HG03060 (cell line): ENCODE data around the gene IKZF1.

Source experiments
- ATAC-seq: cut with Tn5 transposase; IDR thresholded peaks from one replicate; pipeline ENCODE4 v1.9.1; 2021; ENCODE audit warnings: low read depth, moderate number of reproducible peaks; ENCODE audit not compliant: unreplicated experiment

The IKZF1 gene

DNA sequence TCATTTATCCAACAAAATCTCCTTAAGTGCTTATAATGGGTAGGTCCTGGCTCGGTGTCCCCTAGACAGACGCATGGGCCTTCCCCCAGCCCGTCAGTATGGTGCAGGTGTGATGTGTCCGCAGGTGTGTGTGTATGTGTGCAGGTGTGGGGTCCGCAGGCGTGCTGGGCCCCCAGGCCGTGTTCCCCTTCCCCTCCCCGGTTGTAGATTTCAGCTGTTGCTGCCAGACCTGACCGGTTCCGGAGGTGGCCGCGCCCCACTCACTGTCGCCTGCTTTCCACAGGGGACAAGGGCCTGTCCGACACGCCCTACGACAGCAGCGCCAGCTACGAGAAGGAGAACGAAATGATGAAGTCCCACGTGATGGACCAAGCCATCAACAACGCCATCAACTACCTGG lies 95.1 kb downstream of the IKZF1 start:
- no peak for ATAC-seq

DNA sequence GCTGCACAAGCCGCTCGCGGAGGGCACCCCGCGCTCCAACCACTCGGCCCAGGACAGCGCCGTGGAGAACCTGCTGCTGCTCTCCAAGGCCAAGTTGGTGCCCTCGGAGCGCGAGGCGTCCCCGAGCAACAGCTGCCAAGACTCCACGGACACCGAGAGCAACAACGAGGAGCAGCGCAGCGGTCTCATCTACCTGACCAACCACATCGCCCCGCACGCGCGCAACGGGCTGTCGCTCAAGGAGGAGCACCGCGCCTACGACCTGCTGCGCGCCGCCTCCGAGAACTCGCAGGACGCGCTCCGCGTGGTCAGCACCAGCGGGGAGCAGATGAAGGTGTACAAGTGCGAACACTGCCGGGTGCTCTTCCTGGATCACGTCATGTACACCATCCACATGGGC lies 95.6 kb downstream of the IKZF1 start:
- ATAC-seq, result no peak

DNA sequence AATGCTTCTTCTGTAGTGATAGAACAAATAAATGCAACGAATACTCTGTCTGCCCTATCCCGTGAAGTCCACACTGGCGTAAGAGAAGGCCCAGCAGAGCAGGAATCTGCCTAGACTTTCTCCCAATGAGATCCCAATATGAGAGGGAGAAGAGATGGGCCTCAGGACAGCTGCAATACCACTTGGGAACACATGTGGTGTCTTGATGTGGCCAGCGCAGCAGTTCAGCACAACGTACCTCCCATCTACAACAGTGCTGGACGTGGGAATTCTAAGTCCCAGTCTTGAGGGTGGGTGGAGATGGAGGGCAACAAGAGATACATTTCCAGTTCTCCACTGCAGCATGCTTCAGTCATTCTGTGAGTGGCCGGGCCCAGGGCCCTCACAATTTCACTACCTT lies 99.9 kb downstream of the IKZF1 start:
- no peak for ATAC-seq

DNA sequence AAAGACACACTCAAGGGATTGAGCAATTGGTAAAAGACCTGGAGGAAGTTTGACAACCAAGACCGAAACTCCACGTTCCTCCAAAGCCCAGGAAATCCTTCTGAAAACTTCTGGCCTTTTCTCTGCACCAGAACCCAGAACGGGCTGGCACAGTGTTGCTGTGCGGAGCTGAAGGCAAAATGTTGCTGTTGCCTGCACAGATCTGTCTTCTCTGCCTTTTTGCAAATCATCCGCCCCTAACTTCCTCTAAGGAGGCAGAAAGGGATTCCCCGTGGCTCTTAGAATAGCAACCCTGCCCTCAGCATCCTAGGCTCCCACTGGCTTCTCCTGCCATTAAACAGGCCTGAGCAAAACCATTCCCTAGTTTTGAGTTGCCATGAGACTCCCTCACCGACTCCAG lies 100.7 kb downstream of the IKZF1 start:
- no peak for ATAC-seq

DNA sequence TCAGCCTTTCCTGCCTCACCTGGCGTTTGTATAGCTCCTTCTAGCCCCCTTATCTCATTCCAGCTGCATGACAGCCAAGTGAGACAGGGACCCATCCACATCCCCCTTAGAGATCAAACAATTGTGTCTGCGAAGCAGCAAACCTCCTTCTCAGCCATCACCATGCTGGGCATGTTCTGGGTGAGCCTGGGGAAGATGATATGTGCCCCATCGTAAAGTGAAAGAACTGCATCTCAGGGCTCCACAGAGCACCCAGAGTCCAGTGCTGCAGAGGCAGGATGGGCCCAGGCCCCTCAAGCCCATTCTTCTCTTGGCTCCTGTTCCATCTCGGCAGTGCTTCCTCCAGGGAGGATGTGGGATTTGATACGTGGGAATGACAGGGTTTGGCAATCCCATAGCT lies 102.4 kb downstream of the IKZF1 start:
- ATAC-seq, result no peak

DNA sequence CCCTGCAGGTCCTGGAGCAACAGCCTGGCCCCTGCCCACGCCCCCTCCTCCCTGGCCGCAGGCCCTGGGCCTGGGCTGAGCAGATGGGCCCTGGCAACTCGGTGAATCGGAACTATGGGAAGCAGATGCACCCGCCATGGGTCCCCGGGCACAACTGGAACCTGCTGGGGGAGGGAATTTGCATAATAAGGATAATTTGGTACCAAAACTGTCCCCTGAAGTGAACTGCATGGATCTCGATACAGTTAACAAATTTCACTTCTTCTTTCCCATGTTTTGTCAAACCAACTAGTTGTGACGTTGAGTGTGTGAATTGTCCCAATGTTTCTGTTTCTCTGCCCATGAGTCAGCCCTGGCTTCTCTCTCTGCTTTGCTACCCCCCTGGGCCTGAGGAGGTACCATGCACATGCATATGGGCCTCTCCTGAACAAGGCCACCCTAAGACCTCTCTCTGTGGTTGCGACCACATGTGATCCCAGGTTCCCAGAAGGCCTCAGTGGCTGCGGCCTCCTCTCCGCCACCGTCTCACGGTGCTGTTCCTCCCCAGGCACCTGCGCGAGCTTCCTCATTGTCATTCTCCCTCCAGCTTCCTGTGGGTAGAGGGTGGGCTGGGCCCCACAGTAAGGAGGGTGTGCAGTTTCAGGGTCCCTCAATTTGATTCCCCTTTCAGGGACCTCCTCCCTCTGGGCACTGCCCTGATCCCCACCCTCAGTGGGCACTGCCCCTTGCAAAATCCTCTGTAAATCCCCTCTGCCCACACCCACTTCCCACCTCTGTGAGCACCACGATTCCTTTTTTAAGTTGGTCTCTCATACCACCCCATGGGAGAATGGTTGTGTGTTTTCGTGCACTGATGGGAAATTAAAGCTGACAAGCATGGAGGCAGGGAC lies 105.6 kb downstream of the IKZF1 start:
- peak; percentile 51 for ATAC-seq

DNA sequence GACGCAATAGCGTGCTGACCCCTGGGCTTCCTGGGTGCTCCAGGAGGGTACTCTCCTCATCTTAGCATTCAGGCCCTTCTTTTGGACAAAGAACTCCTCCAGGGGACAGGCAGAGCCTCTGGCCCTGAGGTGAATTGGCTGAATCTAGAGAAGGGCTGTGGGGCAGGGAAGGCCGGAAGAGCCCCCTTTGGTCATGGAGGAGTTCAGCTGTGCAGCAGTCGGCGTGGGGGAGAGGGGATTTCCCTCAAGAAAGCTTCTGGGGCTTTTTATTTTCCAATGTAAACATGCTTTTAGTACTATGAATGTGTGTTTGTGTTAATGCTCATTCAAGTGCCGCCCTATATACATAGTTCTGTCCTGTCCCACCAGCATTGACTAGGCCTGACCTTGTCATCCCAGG lies 106.8 kb downstream of the IKZF1 start:
- ATAC-seq, result no peak

DNA sequence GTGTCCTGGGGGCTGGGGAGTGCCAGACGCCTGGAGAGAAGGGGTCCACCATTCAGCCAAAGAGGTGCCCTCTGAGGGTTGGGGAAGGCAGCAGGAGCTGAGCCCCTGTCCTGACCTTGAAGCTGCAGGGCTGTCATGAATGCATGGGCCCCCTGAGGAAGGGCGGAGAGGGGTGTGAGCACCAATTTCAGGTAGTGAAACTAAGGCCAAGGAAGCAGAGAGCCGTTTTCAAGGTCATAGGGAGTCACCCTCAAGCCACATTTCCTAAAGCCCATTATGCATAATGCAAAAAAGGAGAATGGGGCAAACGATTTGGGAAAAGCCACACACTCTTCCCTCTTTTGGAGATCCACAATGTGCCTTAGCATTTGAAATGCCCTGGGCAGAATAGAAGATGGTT lies 108.5 kb downstream of the IKZF1 start:
- ATAC-seq, result no peak

DNA sequence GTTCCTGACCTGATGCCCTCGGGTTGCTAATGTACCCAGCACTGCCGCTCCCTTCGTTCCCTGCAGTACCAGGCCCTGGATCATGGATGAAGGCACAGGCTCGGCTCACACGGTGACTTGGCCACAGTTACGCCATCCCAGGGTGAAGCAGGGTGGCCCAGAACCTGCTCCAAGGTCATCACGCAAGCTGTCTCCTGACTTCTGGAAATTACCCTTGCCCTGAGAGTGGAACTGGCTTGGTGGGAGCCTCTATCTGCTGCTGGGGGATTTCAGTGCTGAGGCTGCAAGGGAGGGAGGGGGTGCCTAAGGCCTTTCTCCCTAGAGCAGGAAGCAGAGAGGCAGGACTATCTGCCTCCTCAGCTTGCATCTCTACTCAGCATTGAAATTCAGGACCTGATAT lies 109.0 kb downstream of the IKZF1 start:
- ATAC-seq, result no peak

DNA sequence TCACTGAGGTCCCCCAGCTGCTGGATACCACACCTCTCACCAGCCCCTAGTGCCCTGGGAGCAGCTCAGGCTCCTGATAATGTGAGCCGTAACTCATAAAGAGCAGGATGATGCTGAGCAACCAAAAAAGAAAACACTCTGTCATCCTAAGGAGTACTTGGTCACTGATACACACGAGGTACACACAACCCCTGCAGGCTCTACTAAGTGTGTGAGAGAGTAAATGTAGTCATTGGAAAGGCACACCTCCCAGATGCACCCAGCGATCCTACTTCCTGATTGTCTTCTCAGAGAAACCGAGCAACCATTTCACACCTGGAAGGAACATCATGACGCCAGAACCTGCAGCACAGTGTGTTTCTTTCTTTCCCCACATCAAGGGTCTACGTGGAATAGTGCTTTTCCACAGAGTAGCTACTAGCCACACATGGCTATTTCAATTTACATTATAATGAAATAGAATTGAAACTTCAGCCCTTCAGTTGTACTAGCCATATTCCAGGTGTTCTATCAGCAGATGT lies 111.4 kb downstream of the IKZF1 start:
- no peak for ATAC-seq

DNA sequence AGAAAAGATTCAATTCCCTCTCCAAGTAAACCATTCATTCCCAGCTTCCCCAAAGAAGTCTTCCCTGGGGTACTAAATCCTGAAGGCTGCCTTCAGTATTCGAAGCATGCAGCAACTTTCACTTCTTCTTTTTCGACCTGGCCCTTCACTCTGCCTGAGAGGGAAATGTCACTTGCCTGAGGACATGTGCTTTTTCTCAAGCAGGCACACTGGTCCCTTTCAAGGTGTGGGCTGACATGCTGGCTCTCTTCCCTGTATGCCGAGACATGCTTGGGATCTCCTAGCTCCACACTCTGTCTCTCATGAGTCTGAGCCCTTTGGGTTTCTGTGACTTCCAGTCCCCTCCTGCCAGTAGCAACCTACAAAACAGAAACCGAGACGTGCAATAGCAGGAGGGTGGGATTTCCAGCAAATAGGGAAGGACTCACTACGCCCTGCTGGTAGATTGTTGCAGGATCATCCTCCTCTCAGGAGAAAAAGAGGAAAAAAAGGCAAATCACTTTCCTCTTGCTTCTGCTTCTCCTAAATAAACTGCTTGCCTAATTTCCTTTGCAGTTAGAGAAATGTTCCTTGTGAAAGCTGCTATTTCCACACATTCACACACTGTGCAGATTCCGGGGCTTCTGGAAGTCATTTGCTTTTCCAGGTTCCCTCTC lies 112.1 kb downstream of the IKZF1 start:
- ATAC-seq, result peak; percentile 64

DNA sequence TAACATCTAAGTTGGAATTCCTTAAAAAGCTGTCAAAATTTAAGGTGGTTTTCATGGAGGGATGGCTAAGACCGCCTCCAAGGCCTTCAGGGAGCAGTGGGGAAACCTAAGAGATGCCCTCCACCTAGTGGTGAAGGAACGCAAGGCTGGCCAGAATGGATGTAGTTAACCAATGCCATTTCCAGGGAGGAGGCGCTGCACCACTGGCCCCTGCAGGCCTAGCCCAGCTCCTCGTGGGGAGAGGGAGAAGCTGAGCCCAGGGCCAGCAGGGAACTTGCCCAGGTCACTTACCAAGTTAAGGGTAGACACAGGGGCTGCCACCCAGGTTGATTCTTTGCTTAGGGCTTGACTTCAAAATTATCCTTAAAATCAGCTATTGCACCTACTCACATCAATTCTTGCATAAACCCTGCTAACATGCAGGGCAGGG lies 113.6 kb downstream of the IKZF1 start:
- peak; percentile 76 for ATAC-seq

DNA sequence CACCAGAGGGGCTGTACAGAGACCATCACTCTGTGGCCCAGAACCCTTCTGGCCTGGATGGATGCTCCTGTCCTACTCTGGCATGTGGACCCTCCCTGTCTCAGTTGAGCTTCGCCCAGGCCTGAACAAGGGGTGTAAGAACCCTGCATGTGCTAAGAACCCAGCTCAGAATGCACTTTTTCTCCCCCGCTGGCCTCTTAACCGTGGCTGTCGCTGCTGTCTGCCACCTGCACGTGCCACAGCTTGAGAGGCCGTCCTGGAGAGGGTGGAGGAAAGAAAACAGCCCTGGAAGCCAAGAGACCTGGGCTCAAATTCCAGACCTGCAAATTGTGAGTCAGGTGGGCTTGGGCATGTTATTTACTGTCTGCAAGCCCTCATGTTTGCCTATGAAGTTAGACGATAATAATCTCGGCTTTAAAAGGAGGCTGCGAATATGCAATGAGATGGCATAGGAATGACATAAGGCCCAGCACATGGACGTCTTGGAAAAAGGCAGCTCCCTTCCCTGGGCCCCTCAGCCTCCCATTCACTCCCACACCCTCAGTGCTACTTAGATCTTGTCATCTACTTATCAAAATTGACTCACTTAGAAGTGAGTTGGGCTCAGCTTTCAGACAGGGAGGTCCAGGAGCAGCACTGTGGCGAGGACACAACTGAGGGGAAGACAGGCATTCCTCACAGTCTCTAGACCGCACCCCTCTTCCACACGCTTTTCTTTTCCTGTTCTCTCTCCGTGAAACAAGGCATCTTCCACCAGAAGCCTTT lies 114.2 kb downstream of the IKZF1 start:
- no peak for ATAC-seq

DNA sequence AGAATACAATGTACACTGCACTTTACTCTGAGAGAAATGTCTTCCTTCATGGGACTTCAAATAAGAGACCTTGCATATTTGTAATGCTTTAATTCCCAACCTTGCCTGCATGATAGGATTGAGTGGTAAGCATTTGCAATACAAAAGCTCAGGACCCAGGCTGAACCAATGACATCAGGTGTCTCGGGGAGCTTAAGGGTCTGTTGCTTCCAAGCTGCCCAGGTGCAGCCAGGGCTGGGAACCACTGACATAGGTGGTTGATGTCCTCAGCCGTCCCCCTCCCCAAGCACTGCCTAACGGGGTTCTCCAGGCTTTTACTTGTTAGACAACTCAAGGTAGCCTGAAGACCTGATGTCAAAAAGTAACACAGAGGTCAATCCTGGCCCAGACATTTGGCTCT lies 116.5 kb downstream of the IKZF1 start:
- ATAC-seq, result no peak

DNA sequence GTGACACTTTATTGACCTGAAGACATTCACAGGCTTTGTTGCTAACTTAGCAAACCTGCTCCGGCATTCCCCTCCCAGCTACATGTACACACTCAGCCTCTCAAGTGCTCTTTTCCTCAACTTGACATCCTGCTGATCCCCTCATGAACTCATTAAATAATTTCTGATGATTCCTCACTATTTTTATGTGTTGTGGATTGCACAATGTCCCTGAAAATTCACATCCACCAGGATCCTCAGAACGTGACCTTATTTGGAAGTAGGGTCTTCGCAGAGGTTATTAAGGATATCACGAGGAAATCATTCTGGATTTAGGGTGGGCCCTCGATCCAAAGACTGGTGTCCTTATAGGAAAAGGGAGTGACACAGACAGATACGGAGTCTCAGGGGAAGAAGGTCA lies 118.3 kb downstream of the IKZF1 start:
- no peak for ATAC-seq

DNA sequence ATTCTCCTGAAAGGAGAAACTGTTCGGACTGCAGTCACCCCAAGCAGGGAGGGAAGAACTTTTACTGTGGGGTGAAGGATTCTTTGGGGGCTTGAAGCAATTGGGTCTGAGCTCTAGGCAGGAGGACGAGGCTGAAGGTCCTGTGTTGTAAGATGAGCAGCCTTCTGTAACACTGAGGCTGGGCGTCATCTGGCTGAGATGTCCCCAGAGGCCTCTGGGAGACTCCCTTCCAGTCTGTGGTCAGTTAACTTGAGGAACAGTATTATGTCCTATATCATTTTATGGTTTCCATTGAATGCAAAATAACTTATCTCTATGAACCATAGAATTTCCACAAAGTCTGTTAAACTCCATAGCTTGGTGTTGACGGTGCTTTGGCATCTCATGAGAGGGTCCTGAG lies 119.3 kb downstream of the IKZF1 start:
- ATAC-seq, result no peak

DNA sequence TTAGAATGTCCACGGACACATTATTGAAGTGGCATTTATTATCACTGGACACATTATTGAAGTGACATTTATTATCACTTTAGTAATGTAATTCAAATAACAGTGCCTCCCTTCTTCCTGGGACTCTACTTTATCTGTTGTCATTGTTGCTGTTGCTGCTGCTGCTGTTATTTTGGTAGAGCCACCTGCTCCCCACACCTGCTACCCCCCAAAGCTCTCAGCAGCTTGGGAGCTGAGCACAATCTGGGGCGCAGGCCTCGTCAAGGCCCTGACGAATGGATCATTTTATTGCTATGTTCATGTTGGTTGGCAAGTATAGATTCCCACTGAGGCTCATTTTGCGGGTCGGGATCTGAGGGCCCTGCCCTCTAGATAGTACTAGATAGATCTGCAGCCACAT lies 120.8 kb downstream of the IKZF1 start:
- ATAC-seq, result no peak

DNA sequence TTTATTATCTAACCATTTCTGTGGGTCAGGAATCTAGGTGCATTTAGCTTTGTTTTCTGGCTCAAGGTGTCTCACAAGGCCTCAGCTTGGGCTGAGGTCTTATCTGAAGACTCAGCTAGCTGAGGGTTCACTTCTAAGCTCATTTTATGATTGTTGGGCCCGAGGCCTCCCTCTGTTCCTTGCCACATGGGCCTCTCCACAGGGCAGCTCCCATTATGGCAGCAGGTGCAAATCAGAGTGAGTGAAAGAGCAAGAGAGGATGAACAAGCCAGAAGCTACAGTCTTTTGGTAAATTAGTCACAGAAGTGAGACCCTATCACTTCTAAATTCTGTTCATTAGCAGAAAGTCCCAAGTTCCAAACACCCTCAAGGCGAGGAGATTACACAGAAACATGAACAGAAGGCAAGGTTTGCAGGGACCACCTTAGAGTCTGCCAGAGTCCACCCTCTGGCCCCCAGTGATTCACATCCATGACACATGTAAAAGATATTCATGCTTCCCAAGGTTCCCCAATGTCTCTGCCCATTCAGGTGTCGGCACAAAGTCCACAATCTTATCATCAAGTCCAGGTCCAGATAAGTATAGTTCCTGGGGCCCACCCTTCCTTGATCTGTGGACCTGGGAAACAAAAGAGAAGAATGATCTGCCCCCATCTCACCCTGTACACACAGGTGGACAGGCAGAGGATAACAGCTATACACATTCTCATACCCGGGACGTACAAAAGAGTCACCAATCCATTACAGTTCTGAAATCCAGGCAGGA lies 121.9 kb downstream of the IKZF1 start:
- no peak for ATAC-seq

DNA sequence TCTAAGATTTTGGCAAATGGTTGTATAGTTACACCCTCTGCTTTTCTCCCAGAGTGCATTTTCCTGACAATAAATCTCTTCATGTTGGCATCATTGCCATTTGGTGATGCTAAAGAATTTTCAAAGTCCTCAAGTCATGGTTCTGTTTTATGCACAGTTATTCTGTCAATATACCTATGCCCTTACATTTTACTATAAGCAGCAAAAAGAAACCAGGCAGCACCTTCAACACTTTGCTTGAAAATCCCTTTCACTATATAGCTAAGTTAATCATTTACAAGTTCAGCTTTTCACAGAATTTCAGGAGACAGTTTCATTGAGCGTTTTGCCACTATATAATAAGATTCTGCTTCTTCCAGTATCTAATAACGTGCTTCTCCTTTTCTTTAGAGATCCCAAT lies 123.0 kb downstream of the IKZF1 start:
- no peak for ATAC-seq

DNA sequence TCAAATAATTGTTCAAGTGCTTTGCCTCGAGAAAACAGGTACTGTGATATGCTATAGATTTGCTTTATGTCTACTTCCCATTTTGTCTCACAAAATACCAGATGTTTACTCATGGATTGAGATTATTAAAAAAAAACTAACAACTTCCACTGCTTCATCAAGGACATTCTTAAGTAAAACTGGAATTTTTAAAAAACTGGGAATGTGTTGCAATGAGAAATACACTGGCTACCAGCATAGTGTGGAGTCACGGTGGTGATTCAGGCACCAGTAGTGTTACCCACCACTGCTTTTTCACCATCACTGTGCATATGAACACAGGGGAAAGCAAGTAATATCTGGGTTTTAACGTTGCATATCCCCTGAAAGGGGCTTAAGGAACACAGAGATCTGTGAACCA lies 124.4 kb downstream of the IKZF1 start:
- no peak for ATAC-seq
